C4-2B (cell line): ENCODE data around the gene PPT1.

Experiments
- CTCF ChIP-seq: fragments of 450-650 bp; conservative IDR thresholded peaks from 2 replicates; pipeline ENCODE4 v1.5.1; 2017; ENCODE audit warnings: mild to moderate bottlenecking
- ZFX ChIP-seq: fragments of 450-650 bp; IDR thresholded peaks from 2 replicates; pipeline ENCODE4 v1.6.1; 2017

- TF ChIP-seq CTCF (no peak), ZFX (no peak)
These were observed 47.3 kb downstream of the PPT1 start for GRCh38 chr1:40049725-40050124.
